HepG2 (cell line): ENCODE data around the gene MKNK1.

Experiments
- GTF2F1 ChIP-seq: fragments of 150-350 bp; IDR thresholded peaks from 2 replicates; pipeline ENCODE4 v1.6.1; 2014; ENCODE audit warnings: low read length
- RXRA ChIP-seq: sonication (generic); formaldehyde crosslinking; IDR thresholded peaks from 2 replicates; pipeline ENCODE4 v1.5.1; 2020; ENCODE audit warnings: missing genetic modification reagents

DNA sequence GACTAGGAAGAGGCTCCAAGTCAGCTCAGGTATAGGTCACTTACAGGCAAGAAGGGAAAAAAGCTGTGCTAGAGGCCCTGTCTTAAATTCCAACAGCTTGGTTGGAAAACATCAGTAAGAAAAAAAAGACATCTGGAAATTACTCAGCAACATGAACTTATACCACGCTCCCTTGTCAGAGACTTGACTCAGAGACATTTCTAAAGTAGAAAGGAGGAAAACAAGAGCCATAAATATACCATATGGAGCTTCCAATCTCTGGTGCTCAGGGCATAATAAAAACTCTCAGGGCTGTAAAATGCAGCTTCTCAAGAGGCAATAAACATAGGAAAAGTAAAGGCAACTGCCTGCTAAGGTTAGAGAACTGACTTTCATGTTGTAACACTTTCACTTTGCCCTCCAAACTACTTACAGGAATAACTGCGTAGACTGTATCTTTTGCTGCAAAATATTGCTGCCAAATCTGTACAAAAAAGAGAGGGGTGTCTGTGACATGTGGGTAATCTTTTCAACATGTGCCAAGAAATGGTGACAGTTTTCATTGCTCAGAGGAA lies 49.4 kb upstream of the MKNK1 start:
- no peak for TF ChIP-seq RXRA (CRISPR knock-in tag)
- no peak for TF ChIP-seq GTF2F1
